BLaER1 treated with 17β-estradiol and CSF1 and Interleukin-3, amounts not matched to agents 10 nM and 100 nM (cell line): Measurements from ENCODE around the gene IFNA1.

Experiments used
- H3K27ac ChIP-seq, 11 experiments: shearing (Covaris generic); formaldehyde crosslinking; 2 replicates each; pipeline ENCODE4 v1.8.1; 2022
- H3K27me3 ChIP-seq, 11 experiments: shearing (Covaris generic); formaldehyde crosslinking; 2 replicates each; pipeline ENCODE4 v1.8.1; 2022
- H3K36me3 ChIP-seq, 11 experiments: shearing (Covaris generic); formaldehyde crosslinking; 2 replicates each; pipeline ENCODE4 v1.8.1; 2022
- H3K4me1 ChIP-seq, 10 experiments: shearing (Covaris generic); formaldehyde crosslinking; 2 replicates each; pipeline ENCODE4 v1.8.1; 2022
- H3K4me2 ChIP-seq, 11 experiments: shearing (Covaris generic); formaldehyde crosslinking; 2 replicates each; pipeline ENCODE4 v1.8.1; 2022
- H3K4me3 ChIP-seq, 10 experiments: shearing (Covaris generic); formaldehyde crosslinking; 2 replicates each; pipeline ENCODE4 v1.8.1; 2022
- H3K9ac ChIP-seq, 11 experiments: shearing (Covaris generic); formaldehyde crosslinking; 2 replicates each; pipeline ENCODE4 v1.8.1; 2022
- H3K9me3 ChIP-seq, 11 experiments: shearing (Covaris generic); formaldehyde crosslinking; replicated peaks in 1 of 11; 2 replicates each; pipeline ENCODE4 v1.8.1; 2022
- H4K20me1 ChIP-seq, 11 experiments: shearing (Covaris generic); formaldehyde crosslinking; 2 replicates each; pipeline ENCODE4 v1.8.1; 2022
- Cebpa-rat ChIP-seq, 11 experiments: shearing (Covaris generic); IDR thresholded peaks; 2 replicates each; pipeline ENCODE4 v1.8.1; 2022

IFNA1 gene

GRCh38 chr9:21461377-21461776 is 21.1 kb downstream of the IFNA1 start:
- Histone ChIP-seq H4K20me1 (no peaks in the 10 kb centered on the region), H3K27ac (no peak overlapping the region), H3K4me1 (no peaks in the 10 kb centered on the region), H3K27me3 (no peaks in the 10 kb centered on the region), H3K36me3 (no peaks in the 10 kb centered on the region), H3K4me2 (no peak overlapping the region), H3K4me3 (no peak overlapping the region), H3K9me3 (peaks cover 19 to 29% (median 26%) of the 10 kb centered on the region in 11 experiments), H3K9ac (no peak overlapping the region)
- TF ChIP-seq Cebpa-rat (IDR thresholded peaks at IDR 0.05): no peak

GRCh38 chr9:21465138-21465537 is 24.9 kb downstream of the IFNA1 start:
- Histone ChIP-seq H3K27ac (no peak overlapping the region), H3K36me3 (no peaks in the 10 kb centered on the region), H3K9me3 (peaks cover 19 to 29% (median 23%) of the 10 kb centered on the region in 11 experiments), H3K4me1 (no peaks in the 10 kb centered on the region), H3K4me2 (no peak overlapping the region), H3K9ac (no peak overlapping the region), H3K4me3 (no peak overlapping the region), H4K20me1 (no peaks in the 10 kb centered on the region), H3K27me3 (no peaks in the 10 kb centered on the region)
- TF ChIP-seq Cebpa-rat (IDR thresholded peaks at IDR 0.05): no peak

DNA sequence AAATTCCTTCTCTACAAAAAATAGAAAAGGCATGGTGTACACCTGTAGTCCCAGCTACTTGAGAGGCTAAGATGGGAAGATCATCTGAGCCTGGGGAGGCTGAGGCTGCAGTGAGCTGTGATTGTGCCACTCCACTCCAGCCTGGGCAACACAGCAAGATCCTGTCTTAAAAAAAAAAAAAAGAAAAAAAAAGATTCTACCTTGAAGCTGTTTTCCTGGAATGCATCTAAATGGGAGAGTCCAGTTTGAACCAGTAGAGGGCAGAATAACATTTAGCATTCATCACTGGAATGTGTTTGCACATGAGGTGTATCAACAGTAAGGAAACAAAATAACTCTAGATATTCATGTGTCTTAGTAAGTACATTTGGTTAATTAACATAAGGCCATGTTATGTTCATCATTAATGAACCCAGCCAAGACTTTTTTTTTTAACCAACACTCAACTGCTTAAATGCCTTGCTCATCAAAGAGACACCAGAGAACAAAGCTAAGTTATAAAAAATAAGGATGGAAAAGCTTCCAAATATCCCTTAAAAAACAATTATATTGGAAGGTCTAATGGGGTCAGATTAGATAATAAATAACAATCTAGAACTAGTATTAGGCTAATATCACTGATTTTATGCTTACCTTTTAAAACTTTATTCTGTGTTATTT is 25.8 kb downstream of the IFNA1 start:
- Histone ChIP-seq H3K4me3 (no peak overlapping the region), H3K27me3 (no peaks in the 10 kb centered on the region), H3K4me2 (no peak overlapping the region), H4K20me1 (no peaks in the 10 kb centered on the region), H3K4me1 (no peaks in the 10 kb centered on the region), H3K9me3 (peaks cover 19 to 29% (median 23%) of the 10 kb centered on the region in 11 experiments), H3K36me3 (no peaks in the 10 kb centered on the region), H3K27ac (no peak overlapping the region), H3K9ac (no peak overlapping the region)
- TF ChIP-seq Cebpa-rat (IDR thresholded peaks at IDR 0.05): no peak

DNA sequence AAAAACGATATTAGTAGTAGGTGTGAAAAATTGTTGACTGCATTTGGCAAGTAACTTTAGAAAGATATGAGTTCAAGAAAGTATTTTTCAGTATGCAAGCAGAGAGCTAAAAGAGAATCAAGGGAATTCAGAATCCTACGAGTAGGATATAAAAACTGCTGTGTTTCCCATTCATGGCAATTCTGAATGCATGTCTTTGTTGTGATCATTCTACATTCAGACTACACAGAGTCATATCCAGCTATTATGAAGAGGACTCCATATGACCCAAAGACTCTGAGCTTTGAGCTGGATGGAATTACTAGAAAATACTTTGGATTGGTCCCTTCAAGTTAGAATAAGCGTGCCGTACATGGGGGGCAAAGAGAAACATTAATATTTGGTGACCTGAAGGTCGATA is 29.9 kb downstream of the IFNA1 start:
- H3K27ac ChIP-seq: no peak overlapping the region
- TF ChIP-seq Cebpa-rat (IDR thresholded peaks at IDR 0.05): no peak
- no peaks in the 10 kb centered on the region for H3K27me3 ChIP-seq
- no peaks in the 10 kb centered on the region for H3K36me3 ChIP-seq
- no peak overlapping the region for H3K4me3 ChIP-seq
- H3K9me3 ChIP-seq: peaks cover 0 to 1% (median 0%) of the 10 kb centered on the region in 11 experiments; a peak in 1 of 22 replicates
- H3K4me2 ChIP-seq: no peak overlapping the region
- no peaks in the 10 kb centered on the region for H4K20me1 ChIP-seq
- no peak overlapping the region for H3K9ac ChIP-seq
- no peaks in the 10 kb centered on the region for H3K4me1 ChIP-seq

DNA sequence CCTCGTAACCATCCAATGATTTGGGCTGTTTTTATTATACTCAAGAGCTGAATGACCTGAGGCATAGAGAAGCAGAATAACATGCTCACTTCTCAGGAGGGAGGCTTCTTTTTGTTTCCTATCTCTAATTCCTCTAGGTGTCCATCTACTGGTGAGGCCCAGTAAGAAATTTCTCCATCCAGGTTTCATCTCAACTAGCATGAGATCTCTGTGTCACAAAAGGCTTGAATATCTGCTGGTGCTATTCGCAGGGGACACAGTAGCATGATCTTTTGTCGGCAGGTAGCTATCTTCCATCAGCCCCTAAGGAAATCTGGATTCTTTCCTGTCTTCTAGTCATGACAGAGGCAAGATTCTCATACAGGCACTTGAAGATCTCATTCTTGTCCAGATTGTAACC is 33.0 kb downstream of the IFNA1 start:
- Histone ChIP-seq H4K20me1 (no peaks in the 10 kb centered on the region), H3K36me3 (no peaks in the 10 kb centered on the region), H3K27ac (no peak overlapping the region), H3K4me1 (no peaks in the 10 kb centered on the region), H3K4me3 (no peak overlapping the region), H3K9me3 (no peaks in the 10 kb centered on the region), H3K9ac (no peak overlapping the region), H3K27me3 (no peaks in the 10 kb centered on the region), H3K4me2 (no peak overlapping the region)
- TF ChIP-seq Cebpa-rat (IDR thresholded peaks at IDR 0.05): no peak

DNA sequence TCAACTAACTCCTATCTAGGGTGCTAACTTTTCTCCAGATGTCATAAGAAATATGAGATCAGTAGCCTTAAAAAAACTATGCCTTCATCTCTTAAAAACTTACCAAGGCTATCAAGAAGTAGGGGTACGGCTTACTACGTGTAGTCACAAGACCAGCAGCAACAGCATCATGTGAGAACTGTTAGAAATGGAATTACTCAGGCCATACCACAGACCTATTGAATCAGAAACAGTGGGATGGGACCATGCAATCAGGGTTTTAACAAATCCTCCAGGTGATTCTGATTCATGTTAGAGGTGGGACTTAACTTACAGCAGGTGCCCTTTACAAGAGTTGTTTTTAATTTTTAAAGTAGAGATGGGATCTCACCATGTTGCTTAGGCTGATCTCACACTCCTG is 37.2 kb downstream of the IFNA1 start:
- H3K27ac ChIP-seq: no peak overlapping the region
- H3K4me1 ChIP-seq: peaks cover 6 to 20% (median 8%) of the 10 kb centered on the region in 10 experiments; a peak in 19 of 20 replicates
- no peak for TF ChIP-seq Cebpa-rat (IDR thresholded peaks at IDR 0.05)
- H4K20me1 ChIP-seq: no peaks in the 10 kb centered on the region
- no peaks in the 10 kb centered on the region for H3K27me3 ChIP-seq
- H3K36me3 ChIP-seq: no peaks in the 10 kb centered on the region
- H3K4me2 ChIP-seq: no peak overlapping the region
- H3K9ac ChIP-seq: no peak overlapping the region
- no peak overlapping the region for H3K4me3 ChIP-seq
- H3K9me3 ChIP-seq: no peaks in the 10 kb centered on the region

DNA sequence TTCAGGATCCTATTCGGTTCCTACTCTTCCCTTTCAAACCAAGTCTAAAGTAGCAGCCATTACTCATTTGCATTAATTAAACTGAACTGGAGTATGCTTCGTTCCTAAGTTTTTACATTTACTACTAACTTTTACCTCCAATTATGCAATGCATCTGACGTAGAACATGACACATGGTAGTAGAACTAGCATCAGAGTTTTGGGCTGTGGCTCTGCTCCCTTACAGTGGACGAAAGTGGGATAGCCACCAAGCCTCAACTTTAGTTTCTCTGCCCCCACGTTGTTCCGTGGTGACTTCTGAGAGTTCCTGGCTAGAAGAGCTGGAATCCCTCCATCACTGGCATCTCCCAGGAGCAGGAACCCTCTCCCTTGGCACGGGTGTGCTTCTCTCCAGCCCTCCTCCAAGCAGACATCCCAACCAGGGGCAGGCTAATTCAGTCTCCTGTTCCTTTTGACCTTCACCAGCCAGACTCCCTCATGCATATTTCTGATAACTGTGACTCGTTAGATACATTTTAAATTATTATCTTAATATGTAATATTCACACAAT is 39.0 kb downstream of the IFNA1 start:
- H3K4me2 ChIP-seq: no peak overlapping the region
- TF ChIP-seq Cebpa-rat (IDR thresholded peaks at IDR 0.05): no peak
- no peaks in the 10 kb centered on the region for H3K27me3 ChIP-seq
- no peaks in the 10 kb centered on the region for H3K36me3 ChIP-seq
- peaks cover 6 to 20% (median 8%) of the 10 kb centered on the region in 10 experiments; a peak in 19 of 20 replicates for H3K4me1 ChIP-seq
- no peaks in the 10 kb centered on the region for H4K20me1 ChIP-seq
- peaks cover 0 to 2% (median 0%) of the 10 kb centered on the region in 11 experiments; a peak in 2 of 22 replicates for H3K9me3 ChIP-seq
- H3K27ac ChIP-seq: no peak overlapping the region
- no peak overlapping the region for H3K9ac ChIP-seq
- no peak overlapping the region for H3K4me3 ChIP-seq

DNA sequence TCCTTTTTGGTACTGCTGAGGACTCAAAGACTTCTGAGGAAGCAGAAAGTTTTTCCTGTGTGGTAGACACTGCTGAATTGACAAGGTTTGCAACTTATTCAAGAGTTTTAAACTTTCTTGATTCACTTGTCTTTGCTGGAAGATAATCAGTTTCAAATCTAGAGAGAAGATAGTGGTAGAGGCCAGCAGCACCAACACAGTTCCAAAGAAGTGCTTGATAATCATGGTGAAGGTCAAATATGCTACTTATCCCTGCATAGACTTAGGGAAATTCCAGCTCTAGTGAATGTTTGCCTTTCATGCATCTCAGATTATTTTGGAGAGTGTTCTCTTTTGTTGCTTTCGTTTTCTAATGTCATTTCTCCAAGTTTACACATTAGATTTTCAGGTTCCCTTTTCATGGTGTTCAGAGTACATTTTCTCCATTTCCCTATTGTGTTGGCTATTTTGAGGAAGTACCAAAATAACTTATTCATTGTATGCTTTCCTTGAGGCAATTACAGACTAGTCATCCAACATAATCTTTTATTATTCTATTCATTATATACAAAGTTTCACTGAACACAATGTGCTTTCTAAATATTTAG is 41.3 kb downstream of the IFNA1 start:
- H3K9ac ChIP-seq: peak overlapping the region in 5 of 11 experiments; percentile 8 to 46 (median 13); a peak in 7 of 22 replicates
- H3K4me1 ChIP-seq: peaks cover 6 to 20% (median 8%) of the 10 kb centered on the region in 10 experiments; a peak in 19 of 20 replicates
- H3K27me3 ChIP-seq: no peaks in the 10 kb centered on the region
- H4K20me1 ChIP-seq: no peaks in the 10 kb centered on the region
- H3K9me3 ChIP-seq: peaks cover 0 to 24% (median 8%) of the 10 kb centered on the region in 11 experiments; a peak in 10 of 22 replicates
- H3K27ac ChIP-seq: peak overlapping the region in 7 of 11 experiments; percentile 12 to 68 (median 58); a peak in 12 of 22 replicates
- peak overlapping the region; percentile 44 to 87 (median 61); a peak in 21 of 22 replicates for H3K4me2 ChIP-seq
- H3K4me3 ChIP-seq: no peak overlapping the region
- TF ChIP-seq Cebpa-rat (IDR thresholded peaks at IDR 0.05): no peak
- no peaks in the 10 kb centered on the region for H3K36me3 ChIP-seq

DNA sequence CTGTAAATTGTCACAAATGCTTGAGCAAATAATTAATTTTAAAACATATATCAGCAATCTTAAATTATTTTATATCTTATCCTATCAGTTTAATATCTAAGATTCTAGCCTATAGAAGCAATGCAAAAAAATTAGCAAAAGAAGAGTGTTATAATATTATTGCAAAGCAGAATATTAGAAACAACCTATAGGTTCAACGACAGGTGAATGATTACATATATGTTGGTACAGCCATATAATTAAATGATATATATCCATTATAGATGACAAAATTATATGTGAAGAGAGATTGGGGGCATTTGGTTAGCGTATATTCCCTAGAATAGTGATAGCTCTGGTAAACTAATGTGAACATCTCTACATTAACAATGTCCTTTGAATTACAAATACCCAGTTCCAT is 42.0 kb downstream of the IFNA1 start, which contains the start of gene IFNE:
TSS of gene IFNE (minus strand) at position 101 of the 400 bp plus-strand sequence. CDS start 619 bp downstream, outside the sequence.
- H3K4me3 ChIP-seq: no peak within 1 kb of the TSS
- peak within 1 kb of the TSS in 7 of 11 experiments; percentile 12 to 68 (median 58); a peak in 12 of 22 replicates for H3K27ac ChIP-seq
- H3K4me2 ChIP-seq: peak within 1 kb of the TSS; percentile 44 to 87 (median 61); a peak in 21 of 22 replicates
- no peak for TF ChIP-seq Cebpa-rat (IDR thresholded peaks at IDR 0.05)
- H3K4me1 ChIP-seq: peaks cover 6 to 20% (median 8%) of the 10 kb centered on the region in 10 experiments; a peak in 19 of 20 replicates
- H3K36me3 ChIP-seq: no peaks in the 10 kb centered on the region
- no peaks in the 10 kb centered on the region for H4K20me1 ChIP-seq
- H3K27me3 ChIP-seq: no peaks in the 10 kb centered on the region
- peak within 1 kb of the TSS in 5 of 11 experiments; percentile 8 to 46 (median 13); a peak in 7 of 22 replicates for H3K9ac ChIP-seq
- H3K9me3 ChIP-seq: peaks cover 0 to 24% (median 8%) of the 10 kb centered on the region in 11 experiments; a peak in 10 of 22 replicates
